Neural cell (in vitro differentiated cells): ENCODE data around the gene PTPRG. TPM values are rescaled to one million over a fixed set of nuclear protein-coding genes. Genes with fewer than 3 reads are reported as not detected.

Experiments
- H2AFZ ChIP-seq: fragments of 200-600, 300-800 bp; sonication (generic), shearing (Covaris generic); 2 replicates; pipeline ENCODE4 v1.6.0; 2014; ENCODE audit warnings: low read depth, mild to moderate bottlenecking, antibody characterized with exemption, low read length, moderate library complexity
- H3F3A ChIP-seq: fragments of 200-600 bp; shearing (Covaris generic); 2 replicates; pipeline ENCODE4 v1.6.1; 2016; ENCODE audit warnings: mild to moderate bottlenecking, moderate library complexity, mixed read lengths, antibody characterized with exemption, low read length; ENCODE audit not compliant: insufficient read depth, poor library complexity, severe bottlenecking
- H3K27ac ChIP-seq: fragments of 200-600, 300-800 bp; sonication (generic), shearing (Covaris generic); 2 replicates; pipeline ENCODE4 v1.5.1; 2014; ENCODE audit warnings: mild to moderate bottlenecking, low read length, moderate library complexity
- H3K27me3 ChIP-seq: fragments of 300-800, 200-600 bp; sonication (generic), shearing (Covaris generic); 2 replicates; pipeline ENCODE4 v1.6.0; 2014; ENCODE audit warnings: mild to moderate bottlenecking, low read depth, low read length, moderate library complexity; ENCODE audit not compliant: insufficient read depth
- H3K36me3 ChIP-seq: fragments of 300-800, 200-600 bp; sonication (generic), shearing (Covaris generic); 2 replicates; pipeline ENCODE4 v1.5.1; 2014; ENCODE audit warnings: mild to moderate bottlenecking, antibody characterized with exemption, low read length, moderate library complexity; ENCODE audit not compliant: insufficient read depth
- H3K4me2 ChIP-seq: fragments of 300-800, 200-600 bp; sonication (generic), shearing (Covaris generic); 2 replicates; pipeline ENCODE4 v1.6.0; 2014; ENCODE audit warnings: mild to moderate bottlenecking, low read length
- H3K4me3 ChIP-seq: fragments of 300-800, 200-600 bp; sonication (generic), shearing (Covaris generic); 2 replicates; pipeline ENCODE4 v1.5.1; 2014; ENCODE audit warnings: mild to moderate bottlenecking, low read length, moderate library complexity
- H3K79me2 ChIP-seq: fragments of 200-600 bp; shearing (Covaris generic); replicated peaks from 2 replicates; pipeline ENCODE4 v1.6.0; 2014; ENCODE audit warnings: mild to moderate bottlenecking, low read length, moderate library complexity; ENCODE audit not compliant: insufficient read depth
- H3K9ac ChIP-seq: fragments of 300-800, 200-600 bp; sonication (generic), shearing (Covaris generic); 2 replicates; pipeline ENCODE4 v1.6.1; 2016; ENCODE audit warnings: mild to moderate bottlenecking, low read length, mixed read lengths
- H3K9me2 ChIP-seq: fragments of 200-600 bp; shearing (Covaris generic); 2 replicates; pipeline ENCODE4 v1.6.1; 2016; ENCODE audit warnings: mild to moderate bottlenecking, low read length, mixed read lengths; ENCODE audit not compliant: insufficient read depth
- H3K9me3 ChIP-seq: fragments of 200-600, 300-800 bp; sonication (generic), shearing (Covaris generic); 2 replicates; pipeline ENCODE4 v1.6.1; 2016; ENCODE audit warnings: mild to moderate bottlenecking, mixed run types, low read length, moderate library complexity, mixed read lengths
- H4K20me1 ChIP-seq: fragments of 200-600 bp; shearing (Covaris generic); 2 replicates; pipeline ENCODE4 v1.6.1; 2016; ENCODE audit warnings: mild to moderate bottlenecking, mixed run types; ENCODE audit not compliant: insufficient read depth
- CTCF ChIP-seq: fragments of 450-650 bp; IDR thresholded peaks from 2 replicates; pipeline ENCODE4 v1.5.1; 2014; ENCODE audit warnings: antibody characterized with exemption, mild to moderate bottlenecking, moderate library complexity; ENCODE audit not compliant: poor library complexity, severe bottlenecking
- EP300 ChIP-seq: fragments of 450-650 bp; conservative IDR thresholded peaks from 2 replicates; pipeline ENCODE4 v1.6.1; 2014; ENCODE audit warnings: antibody characterized with exemption, mild to moderate bottlenecking, moderate library complexity; ENCODE audit not compliant: poor library complexity, severe bottlenecking
- EZH2 ChIP-seq: fragments of 200-600, 300-800 bp; shearing (Covaris generic), sonication (generic); IDR thresholded peaks from 2 replicates; pipeline ENCODE4 v1.6.1; 2014; ENCODE audit warnings: antibody characterized with exemption, low read length, borderline replicate concordance, mild to moderate bottlenecking; ENCODE audit not compliant: insufficient read depth, poor library complexity, severe bottlenecking
- MXI1 ChIP-seq: fragments of 450-650 bp; conservative IDR thresholded peaks from 2 replicates; pipeline ENCODE4 v1.6.1; 2014; ENCODE audit warnings: antibody characterized with exemption, mild to moderate bottlenecking; ENCODE audit not compliant: poor library complexity, severe bottlenecking
- POLR2AphosphoS5 ChIP-seq: IDR thresholded peaks from 2 replicates; pipeline ENCODE4 v1.6.1; 2012
- RAD21 ChIP-seq: fragments of 450-650 bp; conservative IDR thresholded peaks from 2 replicates; pipeline ENCODE4 v1.6.1; 2014; ENCODE audit warnings: antibody characterized with exemption, mild to moderate bottlenecking, moderate library complexity
- REST ChIP-seq: IDR thresholded peaks from 2 replicates; pipeline ENCODE4 v1.6.1; 2012; ENCODE audit warnings: borderline replicate concordance
- SMC3 ChIP-seq: fragments of 450-650 bp; conservative IDR thresholded peaks from 2 replicates; pipeline ENCODE4 v1.6.1; 2014; ENCODE audit warnings: antibody characterized with exemption, mild to moderate bottlenecking, moderate library complexity; ENCODE audit not compliant: poor library complexity
- TAF1 ChIP-seq: IDR thresholded peaks from 2 replicates; pipeline ENCODE4 v1.6.1; 2012; ENCODE audit warnings: low read depth
- polyA plus RNA-seq: library from polyadenylated mRNA; depleted of rRNA; stranded (reverse); fragments of >200 nt; gene quantifications from 2 replicates; pipeline ENCODE4 v1.2.3, GENCODE V29; 2014

Gene PTPRG
- polyA plus RNA-seq, 1 donor from 2014 or later, result 33.1 TPM

GRCh38 chr3:61541694-61542093 is 19.7 kb upstream of the PTPRG start:
- no peak overlapping the region for H3K4me3 ChIP-seq
- no peaks in the 10 kb centered on the region for H3K9me2 ChIP-seq
- no peaks in the 10 kb centered on the region for H3K79me2 ChIP-seq
- no peaks in the 10 kb centered on the region for H3K27me3 ChIP-seq
- no peak overlapping the region for H3K9ac ChIP-seq
- no peak overlapping the region for H3K27ac ChIP-seq
- no peaks in the 10 kb centered on the region for H3K9me3 ChIP-seq
- H2AFZ ChIP-seq, result no peak overlapping the region
- no peak overlapping the region for H3K4me2 ChIP-seq
- no peaks in the 10 kb centered on the region for H3K36me3 ChIP-seq
- no peak for TF ChIP-seq MXI1
- TF ChIP-seq TAF1, result no peak
- TF ChIP-seq EZH2, result no peak
- no peak for TF ChIP-seq SMC3
- no peak for TF ChIP-seq POLR2AphosphoS5
- TF ChIP-seq RAD21, result no peak
- TF ChIP-seq CTCF, result no peak
- no peak for TF ChIP-seq EP300
- no peak for TF ChIP-seq REST
- no peaks in the 10 kb centered on the region for H4K20me1 ChIP-seq
- H3F3A ChIP-seq, result no peaks in the 10 kb centered on the region

- H3K36me3 ChIP-seq, result no peaks in the 10 kb centered on the region
- no peaks in the 10 kb centered on the region for H3F3A ChIP-seq
- no peak overlapping the region for H2AFZ ChIP-seq
- no peaks in the 10 kb centered on the region for H3K27me3 ChIP-seq
- H3K9me2 ChIP-seq, result no peaks in the 10 kb centered on the region
- TF ChIP-seq EZH2 (no peak), EP300 (peak; percentile 9)
- H3K9ac ChIP-seq, result no peak overlapping the region
- no peaks in the 10 kb centered on the region for H3K9me3 ChIP-seq
- H3K4me3 ChIP-seq, result no peak overlapping the region
- no peaks in the 10 kb centered on the region for H4K20me1 ChIP-seq
- H3K79me2 ChIP-seq, result no peaks in the 10 kb centered on the region
- no peak overlapping the region for H3K27ac ChIP-seq
- H3K4me2 ChIP-seq, result no peak overlapping the region
Measured at GRCh38 chr3:61545716-61546115, 15.7 kb upstream of the PTPRG start.

- Histone ChIP-seq H4K20me1 (no peaks in the 10 kb centered on the region), H3K27ac (no peak overlapping the region), H3K4me3 (no peak overlapping the region), H2AFZ (no peak overlapping the region), H3K9me2 (no peaks in the 10 kb centered on the region), H3F3A (no peaks in the 10 kb centered on the region), H3K9me3 (no peaks in the 10 kb centered on the region), H3K79me2 (no peaks in the 10 kb centered on the region), H3K9ac (no peak overlapping the region), H3K4me2 (no peak overlapping the region), H3K27me3 (no peaks in the 10 kb centered on the region), H3K36me3 (no peaks in the 10 kb centered on the region)
- TF ChIP-seq EZH2 (no peak), RAD21 (no peak), TAF1 (no peak), MXI1 (no peak), SMC3 (no peak), EP300 (no peak), REST (no peak), CTCF (no peak), POLR2AphosphoS5 (no peak)
Measured at GRCh38 chr3:61547625-61548024, 13.7 kb upstream of the PTPRG start.
